ENCODE results near the gene TDRKH.

TDRKH gene

DNA sequence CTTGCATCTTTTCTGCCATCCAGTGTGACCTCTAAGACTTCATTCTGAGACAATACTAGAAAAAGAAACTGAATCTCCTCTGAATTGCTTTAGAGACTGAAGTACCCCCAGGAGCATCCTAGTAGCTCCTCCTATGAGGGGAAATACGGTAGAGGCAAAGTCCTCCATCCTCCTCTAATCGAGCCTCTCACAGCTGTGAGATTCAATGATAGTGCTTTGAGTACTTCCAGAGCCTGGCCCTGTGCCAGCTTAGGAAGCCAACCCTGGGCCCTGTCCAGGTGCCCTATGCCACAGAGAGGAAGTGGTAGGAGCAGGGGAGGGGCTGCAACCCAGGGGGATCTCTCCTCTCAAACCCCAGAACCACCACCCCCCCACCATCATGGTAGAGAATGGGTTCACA lies 30.6 kb upstream of the TDRKH start:
- DNase-seq: peak; percentile 46

DNA sequence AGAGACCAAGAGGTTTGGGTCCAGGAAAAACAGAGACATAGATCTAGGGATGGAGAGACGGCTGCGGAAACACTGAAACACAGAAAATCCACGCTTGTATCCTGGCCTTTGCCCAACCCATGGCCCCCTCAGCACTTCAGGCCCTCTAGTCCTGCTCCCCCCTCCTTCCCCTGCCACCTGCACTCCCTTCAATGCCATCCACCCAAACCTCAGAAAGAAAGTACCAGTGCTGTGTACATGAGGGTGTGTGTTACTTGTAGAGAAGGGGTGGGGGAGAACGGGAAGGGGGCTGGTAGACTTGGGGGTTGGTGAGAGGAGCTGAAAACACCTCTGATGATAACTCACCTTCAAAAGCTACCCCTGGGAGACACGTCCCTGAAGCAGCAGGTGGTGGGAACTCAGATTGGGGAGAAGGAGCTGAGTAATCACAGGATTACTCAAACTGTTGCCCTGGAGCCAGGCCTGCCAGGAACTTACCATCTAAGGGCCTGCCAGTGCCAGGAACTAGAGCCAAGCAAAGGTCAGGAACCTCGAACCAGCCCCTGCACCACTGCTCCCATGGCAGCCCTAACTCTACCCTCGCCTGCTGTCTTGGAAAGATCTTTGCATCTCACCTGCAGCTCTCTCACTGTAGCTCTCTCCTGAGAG lies 29.8 kb upstream of the TDRKH start:
- peak; percentile 60 for DNase-seq

DNA sequence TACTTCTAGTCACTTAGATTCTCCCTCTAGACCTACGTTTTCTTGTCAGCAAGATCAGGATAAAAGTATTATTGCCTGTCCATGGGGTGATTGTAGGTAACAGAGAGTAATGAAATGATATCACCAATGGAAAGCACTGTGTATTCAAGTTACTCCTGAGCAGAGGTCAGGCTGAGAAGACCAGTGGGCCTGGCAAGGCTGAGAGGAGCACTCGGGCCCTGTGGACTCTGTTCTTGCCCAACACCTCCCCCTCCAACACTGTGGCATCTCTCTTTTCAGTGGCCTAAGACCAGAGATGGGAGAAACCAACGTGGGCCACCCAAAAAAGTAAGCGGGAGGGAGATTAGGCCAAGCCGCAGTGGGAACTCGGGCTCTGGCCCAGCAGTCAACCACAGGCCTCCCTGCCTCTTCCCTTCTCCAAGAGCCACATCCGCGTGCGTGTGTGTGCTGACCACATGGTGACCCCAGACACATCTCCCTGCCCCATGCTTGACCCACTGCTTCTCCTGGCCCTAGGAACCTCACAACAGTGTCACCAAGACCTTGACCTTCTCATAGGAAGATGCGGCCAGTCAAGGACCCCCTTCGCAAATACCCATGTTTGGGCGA lies 29.0 kb upstream of the TDRKH start:
- DNase-seq: no peak

DNA sequence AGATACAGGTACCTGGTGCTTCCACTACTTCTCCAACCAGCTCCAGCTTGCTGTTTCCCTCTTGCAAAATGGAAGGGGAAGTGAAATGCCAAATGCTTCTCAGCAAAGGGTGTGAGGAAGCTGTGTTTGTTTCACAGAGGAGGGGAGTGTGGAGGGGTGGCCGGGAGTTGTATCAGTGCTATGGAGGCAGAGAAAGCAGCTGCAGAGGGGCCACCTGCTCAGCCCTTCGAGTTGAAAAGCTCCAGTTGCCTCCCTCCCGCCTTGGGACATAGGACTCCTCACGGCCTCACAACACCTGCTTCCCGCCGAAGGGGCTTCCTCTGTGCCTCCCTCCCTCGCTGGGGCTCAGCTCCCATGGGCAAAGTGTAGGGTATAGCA lies 27.0 kb upstream of the TDRKH start:
- peak; percentile 51 for DNase-seq

DNA sequence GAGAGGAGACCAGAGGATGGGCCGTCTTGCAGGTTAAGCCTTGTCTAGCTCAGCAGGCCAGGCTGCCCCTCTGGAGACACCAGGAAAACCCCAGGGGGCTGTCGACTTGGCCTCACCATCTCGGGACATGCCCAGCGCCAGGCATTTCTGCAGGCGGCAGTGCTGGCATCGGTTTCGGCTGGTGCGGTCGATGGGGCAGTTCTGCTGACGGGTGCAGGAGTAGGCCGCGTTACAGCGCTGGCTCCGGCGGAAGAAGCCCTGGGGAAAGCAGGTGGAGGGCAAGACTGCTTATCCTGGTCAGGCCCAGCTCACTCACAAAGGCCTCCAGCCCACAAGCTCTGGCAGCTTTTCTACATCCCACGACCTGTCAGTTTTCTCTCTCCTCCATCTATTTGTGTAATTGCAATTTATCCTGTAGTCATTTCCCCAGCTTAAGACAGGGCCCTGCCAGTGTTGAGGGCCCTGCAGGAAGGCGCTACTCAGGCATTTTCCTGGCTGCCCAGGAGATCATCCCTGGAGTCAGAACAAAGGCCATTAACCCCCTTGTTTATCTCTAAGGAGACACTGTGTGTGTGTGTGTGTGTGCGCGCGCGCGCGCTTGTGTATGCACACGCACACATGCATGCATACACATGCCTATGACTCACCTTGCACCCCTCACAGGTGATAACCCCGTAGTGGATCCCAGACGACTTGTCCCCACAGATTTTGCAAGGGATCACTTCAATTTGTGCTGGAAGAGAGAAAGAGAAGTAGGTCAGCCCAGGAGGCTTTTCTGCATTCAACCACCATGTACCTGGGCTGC lies 26.4 kb upstream of the TDRKH start:
- DNase-seq: no peak

DNA sequence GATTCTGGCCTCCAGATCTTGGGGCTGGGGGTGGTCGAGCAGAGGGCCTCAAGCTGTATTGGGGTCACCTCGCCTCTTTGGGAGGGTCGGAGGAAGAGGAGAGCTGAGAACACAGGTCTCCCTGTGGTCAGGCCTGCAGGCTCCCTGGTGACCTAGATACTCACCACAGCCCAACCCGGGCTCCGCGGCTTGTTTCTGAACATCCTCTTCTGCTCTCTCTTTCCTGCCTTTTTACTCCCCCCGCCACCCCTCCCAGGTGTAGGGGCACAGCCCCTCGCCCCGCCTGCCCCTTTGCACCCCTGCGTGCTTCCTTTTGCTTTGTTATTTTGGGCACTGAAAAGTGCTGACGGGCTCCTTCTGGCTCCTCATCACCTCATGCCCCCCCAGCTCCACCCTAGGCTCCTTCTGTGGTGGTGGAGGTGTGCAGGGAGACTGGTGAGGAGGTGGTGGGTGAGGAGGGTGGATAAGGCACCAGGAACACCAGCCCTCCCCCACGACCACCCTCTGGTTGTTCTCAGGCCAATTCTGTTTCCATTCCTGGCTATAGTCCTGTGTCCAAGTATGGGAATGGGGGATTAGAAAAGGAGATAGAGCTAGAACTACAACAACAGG lies 25.5 kb upstream of the TDRKH start:
- no peak for DNase-seq

DNA sequence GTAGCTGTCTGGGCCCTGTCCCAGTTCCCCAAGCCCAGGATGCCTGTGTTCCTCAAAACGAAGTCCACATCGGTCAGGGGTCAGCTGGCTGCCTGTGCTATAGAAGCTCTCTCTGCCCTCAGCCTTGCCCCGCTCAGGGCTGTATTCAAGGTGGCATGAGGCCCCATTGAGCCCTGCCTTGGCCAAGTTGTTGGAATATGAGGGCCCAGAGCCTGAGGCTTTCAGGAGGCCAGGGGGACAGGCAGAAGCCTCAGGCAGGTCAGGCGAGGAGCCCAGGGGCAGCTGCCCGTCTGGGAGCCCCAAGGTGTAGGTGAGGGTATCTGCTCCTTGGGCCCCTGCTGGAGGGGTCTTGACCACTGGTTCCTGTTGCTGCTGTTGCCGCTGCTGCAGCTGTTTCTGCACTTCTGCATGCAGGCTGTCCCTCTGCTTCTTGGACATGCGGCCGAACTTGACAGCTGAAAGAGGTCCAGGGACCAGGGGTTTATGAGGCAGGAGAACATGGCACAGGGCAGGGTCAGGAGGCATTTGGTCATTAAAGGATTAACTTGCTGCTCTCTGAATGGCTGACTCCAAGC lies 24.8 kb upstream of the TDRKH start:
- no peak for DNase-seq

DNA sequence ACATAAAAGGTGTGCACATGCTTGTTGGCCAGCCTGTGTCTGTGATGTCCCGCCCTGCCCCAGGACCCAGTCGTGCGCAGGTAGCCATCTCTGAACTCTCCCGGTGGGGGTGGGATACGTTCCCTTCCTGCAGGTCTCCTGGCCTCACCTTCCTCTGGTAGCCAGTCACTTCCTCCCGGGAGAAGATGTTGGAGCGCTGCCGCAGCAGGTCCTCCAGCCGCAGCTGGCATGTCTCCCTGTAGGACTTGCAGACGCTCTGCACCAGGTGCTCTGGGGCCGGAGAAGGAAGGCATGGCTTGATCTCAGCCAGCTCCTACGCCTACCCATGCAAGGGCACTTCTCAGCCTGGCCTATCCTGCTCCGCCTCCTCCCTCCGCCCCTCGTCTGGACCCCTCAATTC lies 24.1 kb upstream of the TDRKH start:
- DNase-seq: no peak

DNA sequence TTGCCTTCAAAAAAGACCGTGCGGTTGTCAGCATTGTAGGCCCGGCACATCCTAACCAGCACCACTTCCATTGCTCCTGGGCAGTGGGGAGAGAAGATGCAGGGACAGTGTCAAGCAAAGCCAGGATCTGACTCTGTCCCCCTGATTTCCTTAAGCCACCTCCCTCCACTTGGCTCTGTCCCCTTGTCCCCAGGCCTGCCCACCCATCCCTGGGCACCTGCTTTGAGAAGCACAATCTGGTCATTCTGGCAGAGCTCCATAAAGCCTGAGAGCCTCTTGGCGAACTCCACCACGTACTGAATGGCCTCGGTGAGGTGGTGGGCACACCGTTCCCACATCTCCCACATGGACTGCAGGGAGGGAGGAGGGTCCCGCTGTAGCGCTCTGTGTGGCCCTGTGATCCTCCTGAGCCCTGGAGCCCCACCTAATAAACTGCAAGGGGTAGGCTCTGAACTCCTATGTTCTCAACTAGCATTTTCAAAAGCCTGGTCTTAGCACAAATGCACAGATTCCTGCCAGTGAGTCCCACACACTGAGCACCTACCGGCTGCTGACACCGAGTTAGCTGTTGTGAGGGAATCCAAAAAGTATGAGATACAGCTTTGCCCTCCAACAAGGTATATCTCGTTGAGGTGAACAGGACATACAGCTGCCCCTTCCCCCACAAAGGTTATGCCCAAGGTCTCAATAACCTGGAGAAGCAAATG lies 23.1 kb upstream of the TDRKH start:
- no peak for DNase-seq

DNA sequence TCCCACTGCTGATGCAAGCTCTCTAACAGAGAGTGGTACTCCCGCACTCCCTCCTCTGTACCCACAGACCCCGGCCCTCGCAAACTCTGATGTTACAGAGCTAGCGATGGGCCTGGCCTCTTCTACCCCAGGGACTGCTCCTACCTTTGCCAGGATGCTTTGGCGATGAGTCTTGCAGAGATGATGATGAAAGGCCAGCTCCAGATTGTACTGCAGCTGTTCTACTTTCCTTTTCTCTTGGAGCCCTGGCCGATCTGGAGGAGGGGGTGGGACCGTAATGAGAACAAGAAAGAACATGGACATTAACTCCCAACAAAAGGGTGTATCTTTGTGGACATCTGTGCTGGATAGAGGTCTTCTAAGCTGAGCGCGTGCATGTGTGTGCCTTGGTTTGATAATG lies 20.9 kb upstream of the TDRKH start:
- DNase-seq: no peak

DNA sequence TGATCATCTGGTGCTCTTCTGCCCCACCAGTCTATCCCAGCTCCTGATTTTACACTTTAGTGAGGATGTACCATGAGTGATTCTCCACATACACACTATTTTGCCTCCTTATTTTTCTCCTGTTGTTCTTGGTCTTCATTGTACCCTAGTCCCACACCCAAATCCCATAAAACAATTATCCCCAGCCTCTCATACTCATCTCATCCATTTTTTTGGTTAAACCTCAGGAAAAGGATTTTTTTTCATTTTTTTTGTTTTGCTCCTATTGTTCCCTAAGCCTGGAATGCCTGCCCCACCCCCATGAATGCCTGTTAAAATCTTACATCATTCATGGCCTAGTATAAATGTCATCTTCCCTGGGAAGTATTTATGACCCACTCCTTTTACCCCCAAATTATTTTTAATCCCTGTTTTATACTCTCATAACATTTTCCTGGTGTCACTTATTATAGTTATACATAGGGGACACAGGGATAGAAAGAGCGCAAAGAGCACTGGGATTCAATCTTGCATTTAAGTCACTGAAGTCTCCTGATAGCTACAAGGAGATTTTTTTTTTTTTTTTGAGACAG lies 19.8 kb upstream of the TDRKH start:
- DNase-seq: no peak

DNA sequence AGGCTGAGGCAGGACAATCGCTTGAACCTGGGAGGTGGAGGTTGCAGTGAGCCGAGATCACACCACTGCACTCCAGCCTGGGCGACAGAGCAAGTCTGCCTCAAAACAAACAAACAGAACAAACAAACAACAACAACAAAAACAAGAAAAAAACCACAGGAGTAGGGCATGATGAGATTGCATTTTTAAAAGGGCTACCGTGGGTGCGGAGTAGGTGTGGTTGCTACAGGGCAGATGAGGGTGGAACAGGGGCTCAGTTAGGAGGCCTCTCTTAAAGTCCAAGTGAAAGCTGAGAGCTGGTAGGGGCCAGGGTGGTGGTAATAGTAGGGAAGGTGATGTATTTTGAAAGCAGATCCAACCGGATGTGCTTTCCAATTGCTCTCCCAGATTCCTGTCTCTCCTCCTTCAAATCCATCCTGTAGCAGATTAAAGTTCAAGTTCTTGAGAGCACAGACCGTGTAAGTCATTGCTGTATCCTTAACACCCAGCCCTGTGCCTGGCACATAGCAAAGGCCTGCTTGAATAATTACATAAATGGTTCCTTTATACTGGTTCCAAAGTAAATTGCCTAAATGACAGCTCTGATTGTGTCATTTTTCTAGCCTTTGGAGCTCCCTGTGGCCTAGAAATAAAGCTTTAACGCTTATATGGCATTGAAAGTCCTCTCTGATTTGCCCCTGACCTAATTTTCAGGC lies 19.1 kb upstream of the TDRKH start:
- DNase-seq: no peak

DNA sequence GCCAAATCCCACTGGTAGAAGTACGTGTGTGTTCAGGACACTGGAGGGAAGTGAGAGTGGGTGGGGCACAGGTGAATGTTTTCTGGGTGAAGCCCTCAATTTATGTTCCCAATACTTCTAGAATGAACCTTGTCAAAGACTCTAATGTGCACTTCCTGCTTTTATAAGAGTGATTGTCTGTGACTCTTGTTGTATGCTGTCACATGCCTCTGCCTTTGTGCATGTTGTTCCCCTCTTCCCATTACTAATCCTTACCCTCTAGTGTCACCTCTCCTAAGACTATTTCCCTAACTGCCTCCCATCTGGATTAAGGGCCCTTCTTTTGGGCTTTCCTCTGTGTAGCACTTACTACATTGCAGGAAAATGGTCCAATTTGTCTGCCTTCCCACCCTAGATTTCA lies 17.5 kb upstream of the TDRKH start:
- DNase-seq: no peak

DNA sequence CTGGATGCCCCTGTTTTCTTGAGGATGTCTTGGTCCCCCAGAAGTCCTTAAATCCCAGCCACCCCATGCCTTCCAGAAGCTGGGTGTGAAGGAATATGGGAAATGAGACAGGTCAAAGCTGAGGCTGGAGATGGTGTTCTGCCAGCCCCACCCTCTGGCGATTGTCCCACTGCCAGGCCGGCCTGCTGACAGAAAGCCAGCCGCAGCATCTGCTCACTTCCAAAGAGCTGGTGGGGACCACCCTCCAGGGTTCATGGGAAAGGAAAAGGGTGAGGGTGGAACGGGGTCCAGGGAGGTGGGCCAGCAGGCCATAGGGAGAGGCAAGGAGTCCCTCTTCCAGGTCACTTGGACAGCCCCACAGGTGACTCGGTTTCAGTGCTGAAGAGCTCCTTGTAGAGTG lies 16.8 kb upstream of the TDRKH start:
- DNase-seq: no peak

DNA sequence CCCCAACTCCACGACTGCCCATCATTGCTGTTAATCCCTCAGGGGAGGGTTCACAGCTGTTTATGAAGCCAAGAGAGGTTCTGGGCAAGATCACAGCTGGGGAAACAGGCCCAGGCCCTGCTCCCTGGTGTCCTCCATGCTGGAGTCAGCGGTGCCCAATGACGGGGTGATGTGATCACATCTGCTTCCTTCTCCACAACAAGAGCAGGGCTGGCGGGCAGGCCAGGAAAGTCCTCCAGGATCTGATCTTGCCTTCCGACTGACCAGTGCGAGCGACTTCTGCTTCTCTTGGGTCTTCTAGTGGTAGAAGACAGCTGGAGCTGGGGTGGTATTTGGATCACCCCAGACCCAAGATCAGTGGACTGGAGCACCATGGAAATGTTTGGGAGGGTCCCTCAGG lies 15.9 kb upstream of the TDRKH start:
- no peak for DNase-seq

DNA sequence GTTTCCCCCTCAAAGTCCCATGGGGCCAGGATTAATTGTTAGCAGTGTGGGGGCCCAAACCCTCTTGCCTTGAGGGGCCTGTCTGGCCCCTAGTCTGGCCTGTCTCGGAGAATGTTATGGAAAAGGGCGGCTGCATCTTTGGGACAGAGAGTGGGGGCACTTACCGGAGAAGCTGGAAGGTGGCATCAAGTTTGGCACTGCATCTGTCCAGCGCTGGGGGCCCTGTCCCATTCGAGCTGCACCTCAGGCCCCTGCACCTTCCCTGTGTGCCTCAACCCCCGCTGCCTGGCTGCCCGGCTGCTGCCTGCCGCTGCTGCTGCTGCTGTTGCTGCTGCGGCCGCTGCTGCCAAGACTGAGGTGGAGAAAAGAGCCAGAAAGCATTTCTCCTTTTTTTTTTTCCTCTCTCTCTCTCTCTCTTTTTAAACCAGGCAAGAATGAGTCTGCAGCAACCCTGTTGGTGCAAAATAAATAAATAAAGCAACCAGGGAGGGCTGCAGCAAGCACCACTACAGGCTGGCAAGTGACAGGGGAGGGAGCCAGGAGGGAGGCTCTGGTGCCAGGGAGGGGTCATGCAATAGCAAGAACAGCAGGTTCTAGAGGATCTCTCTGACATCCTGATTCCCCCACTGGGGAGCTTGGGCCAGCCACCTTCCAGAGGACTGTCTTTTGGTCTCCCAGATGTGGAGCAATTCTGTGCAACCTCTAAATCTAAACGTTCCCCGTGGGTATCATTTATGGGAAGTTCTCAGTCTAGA lies 14.9 kb upstream of the TDRKH start, which contains the start of gene LINGO4:
LINGO4 (minus strand) TSS at position 354 of the 755 bp plus-strand sequence. CDS start 2,715 bp downstream, outside the sequence.
- no peak for DNase-seq

DNA sequence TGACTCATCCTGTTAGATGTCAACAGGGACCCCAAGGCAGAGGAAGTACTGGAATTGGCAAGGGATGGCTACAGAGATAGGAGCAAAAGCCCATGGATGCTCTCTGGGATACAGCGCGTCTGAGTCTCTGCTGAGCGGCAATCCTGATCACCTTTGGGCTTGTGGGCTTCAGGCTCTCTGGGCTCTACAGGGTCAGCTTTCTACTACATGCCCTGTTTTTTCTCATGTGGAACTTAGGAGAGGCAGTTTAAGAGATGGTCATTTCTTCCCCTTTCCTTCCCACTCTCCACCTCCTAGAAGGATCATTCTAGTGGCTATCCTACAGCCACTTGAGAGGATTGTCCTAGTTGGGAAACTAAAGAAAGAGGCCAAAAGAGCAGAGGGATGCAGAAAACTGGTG lies 13.6 kb upstream of the TDRKH start:
- DNase-seq: no peak

DNA sequence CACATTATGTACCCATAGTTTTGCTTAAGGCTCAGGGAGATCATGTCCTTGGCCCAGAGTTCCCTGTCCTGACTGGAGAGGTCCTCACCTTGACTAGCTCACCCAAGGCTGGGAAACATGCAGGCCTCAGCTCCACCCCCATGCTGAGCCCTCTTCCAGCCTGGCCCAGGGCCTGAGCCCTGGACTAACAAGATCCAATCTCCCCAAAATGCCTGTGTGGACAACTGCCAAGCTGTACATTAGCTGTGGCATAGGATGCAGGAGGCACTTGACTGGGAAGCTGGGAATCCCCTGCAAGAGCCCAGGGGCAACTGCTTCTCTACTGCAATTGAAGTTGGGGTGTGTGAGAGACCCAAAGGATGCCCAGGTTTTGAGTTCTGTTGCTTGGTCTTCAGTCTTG lies 12.9 kb upstream of the TDRKH start:
- DNase-seq: no peak

DNA sequence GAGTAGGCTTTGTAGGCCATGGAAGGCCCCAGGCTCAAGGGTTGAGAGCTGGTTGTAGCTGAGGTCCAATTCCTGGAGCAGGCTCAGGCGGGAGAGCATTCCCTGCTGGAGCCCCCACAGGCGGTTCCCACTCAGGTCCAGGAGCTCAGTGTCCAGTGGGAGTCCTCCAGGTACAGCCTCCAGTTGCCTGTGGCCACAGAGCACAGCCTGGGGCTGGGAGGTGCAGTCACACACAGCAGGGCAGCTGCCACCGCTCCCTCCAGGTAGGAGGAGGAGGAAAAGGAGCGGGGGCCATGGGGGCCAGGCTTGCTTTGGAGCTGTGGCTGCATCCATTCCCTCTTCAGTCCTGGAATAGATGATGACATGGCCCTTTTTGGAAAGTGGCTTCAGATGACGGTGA lies 12.1 kb upstream of the TDRKH start:
- DNase-seq: no peak

DNA sequence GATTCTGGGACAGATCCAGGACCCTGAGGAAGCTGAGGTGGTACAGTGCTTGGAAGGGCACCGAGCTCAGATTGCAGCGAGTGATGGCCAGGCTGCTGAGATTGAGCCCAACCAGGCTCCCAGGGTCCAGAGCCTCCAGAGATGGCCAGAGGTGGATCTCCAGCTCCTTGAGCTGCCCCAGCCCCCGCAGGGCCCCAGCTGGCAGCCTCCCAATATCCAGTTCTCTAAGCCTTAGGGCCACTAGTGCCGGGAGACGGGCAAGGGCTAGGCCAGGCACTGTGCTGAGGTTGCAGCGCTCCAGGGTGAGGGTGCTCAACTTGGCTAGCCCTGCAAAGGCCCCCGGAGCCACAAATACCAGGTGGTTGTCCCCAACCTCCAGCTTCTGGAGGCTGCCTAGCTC lies 11.5 kb upstream of the TDRKH start:
- DNase-seq: no peak

DNA sequence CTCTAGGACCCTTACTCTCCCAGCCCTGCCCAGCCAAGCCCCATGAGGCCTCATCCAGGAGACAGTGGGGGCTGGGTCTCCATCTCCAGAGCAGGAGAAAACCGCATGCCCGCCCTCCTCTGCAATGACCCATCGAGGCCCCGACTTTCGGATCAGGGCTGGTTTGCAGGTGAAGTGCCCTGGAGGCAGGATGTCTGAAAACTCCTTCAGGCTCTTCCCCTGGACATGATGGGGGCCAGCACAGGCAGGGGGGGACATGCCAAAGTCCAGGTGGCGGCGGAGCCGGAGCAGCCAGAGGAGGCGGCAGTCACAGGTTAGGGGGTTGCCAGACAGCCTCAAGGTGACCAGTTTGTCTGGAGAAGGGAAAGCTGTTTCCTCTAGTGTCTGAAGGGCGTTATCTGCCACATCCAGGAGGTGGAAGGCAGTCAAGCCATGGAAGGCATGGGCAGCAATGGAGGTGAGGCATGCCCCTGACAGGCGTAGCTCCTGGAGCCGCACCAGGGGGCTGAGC lies 11.1 kb upstream of the TDRKH start:
- DNase-seq: no peak
